GM08714 (cell line): ENCODE measurements around the gene CA11.

Source experiments
- H3K4me3 ChIP-seq: fragments of 200-500 bp; sonication (Bioruptor generic); 2 replicates; pipeline ENCODE4 v1.5.1; 2014; ENCODE audit warnings: mild to moderate bottlenecking, low read length, inconsistent platforms
- ZNF274 ChIP-seq: IDR thresholded peaks from 2 replicates; pipeline ENCODE4 v1.6.1; 2012; ENCODE audit warnings: mild to moderate bottlenecking, low read depth, low read length

CA11 gene

DNA sequence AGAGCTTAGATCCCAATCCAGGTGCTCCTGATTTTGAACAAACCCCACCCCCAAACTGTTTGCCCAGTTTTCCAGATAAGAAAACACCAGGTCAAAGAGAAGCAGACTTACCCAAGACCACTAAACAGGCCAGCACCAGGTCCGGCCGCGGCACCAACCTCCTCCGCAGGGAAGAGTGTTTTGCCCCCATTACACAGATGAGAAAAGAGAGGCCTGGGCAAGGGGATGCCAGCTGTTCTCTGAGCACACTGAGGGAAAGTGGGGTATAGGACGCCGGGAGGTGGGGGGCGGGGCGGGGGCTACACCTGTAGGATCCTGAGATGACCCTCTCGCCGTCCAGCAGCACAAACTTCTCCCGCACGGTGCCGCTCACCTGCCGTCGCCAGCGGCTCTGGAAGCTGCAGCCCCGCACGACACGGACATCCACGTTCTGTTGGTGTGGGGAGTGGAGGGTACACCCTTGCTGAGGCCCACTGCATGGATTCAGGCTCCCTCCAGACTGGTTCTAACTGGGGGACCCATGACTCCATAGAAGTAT lies 36.3 kb downstream of the CA11 start:
- H3K4me3 ChIP-seq = no peak overlapping the region
- TF ChIP-seq ZNF274 = no peak

DNA sequence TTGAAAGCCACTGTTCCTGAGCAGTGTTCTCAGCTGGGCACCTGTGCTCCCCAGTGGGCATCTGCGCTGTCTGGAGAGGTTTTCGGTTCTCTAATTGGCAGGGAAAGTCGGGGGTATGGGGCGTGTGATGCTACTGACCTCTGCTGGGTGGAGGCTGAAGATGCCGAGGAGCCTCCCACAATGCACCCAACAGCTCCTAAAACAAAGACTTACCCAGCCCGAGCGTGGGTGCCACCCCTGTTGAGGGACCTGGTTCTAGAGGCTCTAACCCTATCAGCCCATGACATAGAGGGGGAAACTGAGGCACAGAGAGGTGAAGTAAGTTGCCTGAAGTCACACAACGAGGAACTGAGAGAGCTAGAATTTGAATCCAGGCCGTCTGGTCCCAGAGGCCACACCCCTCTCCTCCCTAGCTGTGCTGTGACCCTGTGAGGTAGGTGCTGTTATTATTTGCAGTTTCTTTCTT lies 37.2 kb downstream of the CA11 start:
- TF ChIP-seq ZNF274 = no peak
- no peak overlapping the region for H3K4me3 ChIP-seq

DNA sequence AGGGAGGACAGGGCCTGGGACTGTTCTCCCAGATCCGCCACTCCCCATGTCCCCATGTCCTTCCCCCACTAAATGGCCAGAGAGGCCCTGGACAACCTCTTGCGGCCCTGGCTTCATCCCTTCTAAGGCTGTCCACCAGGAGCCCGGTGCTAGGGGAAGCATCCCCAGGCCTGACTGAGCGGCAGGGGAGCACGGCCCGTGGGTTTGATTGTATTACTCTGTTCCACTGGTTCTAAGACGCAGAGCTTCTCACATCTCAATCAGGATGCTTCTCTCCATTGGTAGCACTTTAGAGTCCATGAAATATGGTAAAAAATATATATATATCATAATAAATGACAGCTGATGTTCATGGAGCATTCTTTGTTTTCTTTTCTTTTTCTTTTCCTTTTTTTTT lies 38.6 kb downstream of the CA11 start:
- H3K4me3 ChIP-seq = no peak overlapping the region
- no peak for TF ChIP-seq ZNF274

DNA sequence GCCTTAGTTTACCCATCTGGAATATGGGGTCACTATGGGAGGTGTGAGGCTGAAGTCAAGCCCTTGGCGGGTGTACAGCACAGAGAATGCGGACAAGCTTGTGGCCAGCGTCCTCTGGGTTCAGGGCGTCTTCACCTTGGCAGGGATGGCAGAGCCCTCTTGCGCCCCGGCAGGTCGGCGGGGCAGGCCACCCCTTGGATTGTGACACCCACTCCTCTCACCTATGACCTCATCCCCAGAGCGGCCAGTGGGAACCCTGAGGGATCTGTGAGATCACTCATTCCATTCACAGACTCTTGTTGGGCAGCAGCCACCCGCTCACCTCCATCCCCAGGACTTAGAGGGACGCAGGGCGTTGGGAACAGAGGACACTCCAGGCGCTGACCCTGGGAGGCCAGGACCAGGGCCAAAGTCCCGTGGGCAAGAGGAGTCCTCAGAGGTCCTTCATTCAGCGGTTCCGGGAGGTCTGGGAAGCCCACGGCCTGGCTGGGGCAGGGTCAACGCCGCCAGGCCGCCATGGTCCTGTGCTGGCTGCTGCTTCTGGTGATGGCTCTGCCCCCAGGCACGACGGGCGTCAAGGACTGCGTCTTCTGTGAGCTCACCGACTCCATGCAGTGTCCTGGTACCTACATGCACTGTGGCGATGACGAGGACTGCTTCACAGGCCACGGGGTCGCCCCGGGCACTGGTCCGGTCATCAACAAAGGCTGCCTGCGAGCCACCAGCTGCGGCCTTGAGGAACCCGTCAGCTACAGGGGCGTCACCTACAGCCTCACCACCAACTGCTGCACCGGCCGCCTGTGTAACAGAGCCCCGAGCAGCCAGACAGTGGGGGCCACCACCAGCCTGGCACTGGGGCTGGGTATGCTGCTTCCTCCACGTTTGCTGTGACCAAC lies 39.3 kb downstream of the CA11 start, which contains the start of gene SPACA4:
Gene SPACA4 (plus strand): TSS at position 280 of the 896 bp plus-strand sequence. CDS start 237 bp downstream, at position 517.
- no peak for TF ChIP-seq ZNF274
- H3K4me3 ChIP-seq = no peak within 1 kb of the TSS

DNA sequence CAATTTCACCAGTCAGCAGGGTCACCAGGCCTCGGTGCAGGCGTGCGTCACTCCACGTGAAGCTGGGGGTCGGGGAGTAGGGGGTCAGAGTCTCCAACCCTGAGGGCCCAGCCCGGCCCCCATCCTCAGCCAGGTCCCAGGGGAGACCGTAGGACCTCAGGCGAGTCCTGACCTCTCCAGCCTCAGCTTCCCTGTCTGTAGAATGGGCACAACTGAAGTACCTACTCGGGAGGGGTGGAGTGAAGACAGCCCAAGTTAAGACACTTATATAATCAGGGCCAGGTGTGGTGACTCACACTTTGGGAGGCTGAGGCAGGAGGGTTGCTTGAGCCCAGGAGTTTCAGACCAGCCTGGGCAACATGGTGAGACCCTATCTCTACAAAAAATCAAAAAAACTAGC lies 42.1 kb downstream of the CA11 start:
- TF ChIP-seq ZNF274 = no peak
- H3K4me3 ChIP-seq = no peak overlapping the region

DNA sequence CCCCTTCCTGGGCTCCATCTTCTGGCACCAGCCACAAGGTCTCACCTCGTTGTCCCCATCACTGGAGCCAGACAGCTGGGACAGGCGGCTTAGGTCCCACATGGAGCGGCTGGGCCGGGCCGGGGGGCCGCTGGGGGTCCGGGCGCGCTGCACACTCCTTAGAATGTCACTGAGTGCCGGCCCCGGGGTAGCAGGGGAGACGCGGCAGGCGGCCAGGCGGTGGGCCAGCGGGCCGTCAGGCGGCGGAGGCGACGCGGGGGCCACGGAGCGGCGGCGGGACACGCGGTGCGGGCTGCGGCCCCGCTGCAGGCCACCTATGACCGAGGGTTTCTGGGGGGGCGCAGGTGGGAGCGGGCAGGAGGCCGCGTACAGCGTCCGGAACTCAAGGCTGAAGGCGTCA lies 42.5 kb downstream of the CA11 start:
- no peak for TF ChIP-seq ZNF274
- no peak overlapping the region for H3K4me3 ChIP-seq

DNA sequence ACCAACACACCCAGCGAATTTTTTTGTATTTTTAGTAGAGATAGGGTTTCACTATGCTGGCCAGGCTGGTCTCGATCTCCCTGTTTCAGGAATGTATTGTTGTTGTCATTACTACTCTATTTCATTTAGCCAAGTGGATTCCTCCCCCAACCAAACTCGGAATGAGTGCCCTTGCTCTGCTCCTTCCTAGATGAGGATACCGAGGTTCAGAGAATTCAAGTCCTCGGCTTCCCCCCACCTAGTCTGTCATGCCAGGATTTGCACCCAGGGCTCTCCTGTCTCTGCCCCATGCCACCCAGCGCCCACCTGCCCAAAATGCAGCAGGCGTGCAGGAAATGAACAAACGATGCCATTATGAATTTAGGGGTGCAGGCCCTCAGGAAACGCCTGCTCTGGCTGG lies 43.0 kb downstream of the CA11 start:
- TF ChIP-seq ZNF274 = no peak
- no peak overlapping the region for H3K4me3 ChIP-seq

DNA sequence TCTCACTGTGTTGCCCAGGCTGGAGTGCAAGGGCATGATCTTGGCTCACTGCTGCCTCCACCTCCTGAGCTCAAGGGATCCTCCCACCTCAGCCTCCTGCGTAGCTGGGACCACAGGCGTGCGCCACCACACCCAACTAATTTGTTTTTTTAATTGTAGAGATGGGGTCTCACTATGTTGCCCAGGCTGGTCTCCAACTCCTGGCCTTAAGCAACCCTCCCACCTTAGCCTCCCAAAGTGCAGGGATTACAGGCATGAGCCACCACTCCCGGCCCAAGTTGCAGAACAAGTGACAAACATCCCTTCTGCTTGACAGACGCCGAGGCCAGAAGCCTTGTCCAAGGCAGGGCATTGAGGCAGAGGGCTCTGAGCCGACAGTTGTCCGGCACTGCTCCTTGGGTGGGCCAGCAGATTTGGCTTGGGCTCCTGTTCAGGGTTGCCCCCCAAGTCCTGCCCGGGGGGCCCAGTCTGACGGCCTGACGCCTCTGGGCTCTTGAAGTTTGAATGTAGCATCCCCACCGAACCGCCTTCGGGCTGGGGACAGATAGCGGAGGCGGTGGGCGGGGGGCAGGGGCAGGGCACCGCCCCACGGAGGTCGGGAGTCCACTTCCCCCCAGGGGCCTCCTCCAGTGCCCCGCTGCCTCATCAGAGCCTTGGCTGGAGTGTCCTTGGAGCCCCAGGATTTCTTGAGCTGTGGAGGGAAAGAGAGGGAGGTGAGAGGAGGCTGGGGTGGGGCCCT lies 45.1 kb downstream of the CA11 start:
- no peak for TF ChIP-seq ZNF274
- no peak overlapping the region for H3K4me3 ChIP-seq

DNA sequence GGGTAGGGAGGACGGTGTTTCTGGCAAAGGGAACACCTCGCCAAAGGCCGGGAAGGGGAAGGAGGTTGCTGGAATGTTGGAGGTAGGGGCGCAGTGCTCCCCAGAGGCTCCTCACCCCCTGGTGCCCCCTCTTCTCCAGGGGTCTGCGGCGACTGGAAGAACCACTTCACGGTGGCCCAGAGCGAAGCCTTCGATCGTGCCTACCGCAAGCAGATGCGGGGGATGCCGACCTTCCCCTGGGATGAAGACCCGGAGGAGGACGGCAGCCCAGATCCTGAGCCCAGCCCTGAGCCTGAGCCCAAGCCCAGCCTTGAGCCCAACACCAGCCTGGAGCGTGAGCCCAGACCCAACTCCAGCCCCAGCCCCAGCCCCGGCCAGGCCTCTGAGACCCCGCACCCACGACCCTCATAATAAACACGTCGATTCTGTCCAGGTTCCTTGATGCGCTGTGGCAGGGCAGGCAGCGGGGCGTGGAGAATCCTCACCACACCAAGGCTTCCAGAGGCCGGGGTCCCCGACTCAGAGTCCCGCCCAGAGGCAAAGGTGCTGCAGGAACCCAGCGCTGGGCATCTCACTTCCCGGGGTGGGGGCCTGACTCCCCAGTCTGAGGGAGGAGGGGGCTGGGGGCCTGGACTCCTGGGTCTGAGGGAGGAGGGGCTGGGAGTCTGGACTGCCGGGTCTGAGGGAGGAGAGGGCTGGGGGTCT lies 46.8 kb downstream of the CA11 start:
- no peak overlapping the region for H3K4me3 ChIP-seq
- TF ChIP-seq ZNF274 = no peak

DNA sequence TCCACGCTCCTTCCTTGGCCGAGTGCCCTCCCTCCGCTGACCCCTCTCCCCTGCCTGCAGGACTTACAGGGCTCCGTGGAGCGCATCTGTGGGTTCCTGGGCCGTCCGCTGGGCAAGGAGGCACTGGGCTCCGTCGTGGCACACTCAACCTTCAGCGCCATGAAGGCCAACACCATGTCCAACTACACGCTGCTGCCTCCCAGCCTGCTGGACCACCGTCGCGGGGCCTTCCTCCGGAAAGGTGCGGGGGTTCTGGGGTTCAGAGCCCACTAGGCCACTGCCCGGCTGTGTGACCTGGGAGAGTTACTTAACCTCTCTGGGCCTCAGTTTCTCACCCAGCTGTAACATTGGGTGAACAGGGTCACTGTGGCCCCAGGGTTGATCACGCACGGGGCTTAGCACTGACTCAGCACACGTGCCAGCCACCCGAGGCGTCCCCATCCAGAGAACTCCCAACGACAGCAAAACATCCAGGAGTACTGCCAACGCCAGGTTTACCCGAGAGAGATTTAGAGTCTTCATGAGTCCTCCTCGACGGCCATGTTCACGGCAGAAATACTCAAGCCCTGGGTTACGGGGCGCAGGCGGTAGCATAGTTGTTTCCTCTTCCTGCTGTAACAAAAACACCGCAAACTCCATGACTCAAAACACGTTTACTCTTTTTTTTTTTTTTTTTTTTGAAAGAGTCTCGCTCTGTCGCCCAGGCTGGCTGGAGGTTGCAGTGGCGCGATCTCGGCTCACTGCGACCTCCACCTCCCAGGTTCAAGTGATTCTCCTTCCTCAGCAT lies 49.1 kb downstream of the CA11 start:
- TF ChIP-seq ZNF274 = no peak
- no peak overlapping the region for H3K4me3 ChIP-seq

DNA sequence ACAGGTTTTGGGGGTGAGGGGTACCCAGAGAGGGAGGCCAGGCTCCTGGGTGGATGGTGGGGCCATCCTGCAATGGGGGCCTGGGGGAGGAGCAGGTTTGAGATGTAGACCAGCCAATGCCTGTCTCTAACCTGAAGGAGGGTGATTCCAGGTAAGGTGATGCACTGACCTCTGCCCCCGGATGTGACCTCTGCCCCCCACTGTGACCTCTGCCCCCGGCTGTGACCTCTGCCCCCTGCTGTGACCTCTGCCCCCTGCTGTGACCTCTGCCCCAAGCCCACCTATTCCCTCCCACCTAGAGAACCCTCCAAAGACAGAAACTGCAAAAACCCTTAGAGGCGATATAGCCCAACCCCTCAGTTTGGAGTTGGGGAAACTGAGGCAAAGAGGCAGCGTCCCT lies 49.8 kb downstream of the CA11 start:
- H3K4me3 ChIP-seq = no peak overlapping the region
- no peak for TF ChIP-seq ZNF274

DNA sequence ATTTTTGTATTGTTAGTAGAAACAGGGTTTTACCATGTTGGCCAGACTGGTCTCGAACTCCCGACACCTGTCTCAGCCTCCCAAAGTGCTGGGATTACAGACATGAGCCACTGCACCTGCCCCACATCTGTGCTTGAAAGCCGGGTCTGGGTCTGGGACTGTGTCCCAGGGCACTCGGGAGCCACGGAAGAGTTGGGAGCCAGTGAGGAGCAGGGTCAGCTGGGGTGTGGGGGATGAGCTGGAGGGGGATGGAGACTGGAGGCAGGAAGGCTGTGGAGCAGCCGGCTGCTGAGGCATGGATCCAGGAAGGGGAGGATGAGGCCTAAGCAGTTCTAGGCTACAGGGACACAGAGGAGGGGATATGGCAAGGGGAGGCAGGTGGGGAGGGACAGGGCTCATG lies 50.2 kb downstream of the CA11 start:
- TF ChIP-seq ZNF274 = no peak
- H3K4me3 ChIP-seq = no peak overlapping the region

DNA sequence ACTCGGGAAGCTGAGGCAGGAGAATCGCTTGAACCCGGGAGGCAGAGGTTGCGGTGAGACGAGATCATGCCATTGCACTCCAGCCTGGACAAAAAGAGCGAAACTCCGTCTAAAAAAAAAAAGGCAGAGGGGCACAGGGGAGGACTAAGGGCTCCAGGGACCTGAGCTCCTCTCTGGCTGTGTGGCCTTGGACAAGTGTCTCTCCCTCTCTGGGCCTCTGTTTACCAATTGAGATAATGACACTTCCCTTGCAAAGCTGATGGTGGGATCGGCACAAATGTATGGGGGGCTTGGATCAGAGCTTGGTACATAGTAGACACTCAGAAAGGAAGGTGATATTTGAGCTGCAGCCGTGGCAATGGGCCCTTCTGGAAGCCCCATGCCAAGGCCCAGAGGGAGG lies 50.8 kb downstream of the CA11 start:
- TF ChIP-seq ZNF274 = no peak
- no peak overlapping the region for H3K4me3 ChIP-seq
